GM12878 (cell line): ENCODE measurements around the gene ZNF791. TPM values are rescaled to one million over a fixed set of nuclear protein-coding genes. Genes with fewer than 3 reads are reported as not detected.

ENCODE experiments used
- ATAC-seq: fragments of 200-7000 bp; cut with Tn5 transposase; 3 replicates; pipeline ENCODE4 v1.9.1; 2020; ENCODE audit warnings: mild to moderate bottlenecking, moderate library complexity
- BruUV-seq: library from RNA; stranded (reverse); fragments of 400-500 nt; replicated peaks from 2 replicates; lab custom pipeline; 2021; lab: Mats Ljungman, UMichigan
- CTCF ChIA-PET: fragments of 300-600 bp; sonication (Branson Sonifier 250); formaldehyde crosslinking; extraction: SDS; loops from one replicate; lab custom pipeline; 2021; ENCODE audit warnings: inconsistent platforms; lab: Yijun Ruan, JAX
- POLR2A ChIA-PET: fragments of 350-600 bp; formaldehyde crosslinking; extraction: SDS; loops from one replicate; lab custom pipeline; 2021; ENCODE audit warnings: inconsistent platforms; lab: Charles Lee
- RAD21 ChIA-PET: fragments of 300-600 bp; sonication (Branson Sonifier 250); formaldehyde crosslinking; loops from one replicate; lab custom pipeline; 2023; ENCODE audit warnings: antibody characterized with exemption; ENCODE audit not compliant: unreplicated experiment; lab: Charles Lee
- SMC1A ChIA-PET: fragments of 300-600 bp; sonication (Branson Sonifier 250); formaldehyde crosslinking; loops from one replicate; lab custom pipeline; 2023; ENCODE audit not compliant: unreplicated experiment, uncharacterized antibody; lab: Charles Lee
- DNase-seq: peaks from one replicate; pipeline ENCODE4 v3.0.0-alpha.2; 2011; ENCODE audit warnings: low read depth, low spot score
- FAIRE-seq: peaks from 3 replicates; lab custom pipeline; 2011; peaks lifted over from hg19 to GRCh38; lab: Jason Lieb, UNC
- H2AFZ ChIP-seq: 2 replicates; pipeline ENCODE4 v1.6.0; 2011; ENCODE audit warnings: low read depth, low read length, control low read depth; ENCODE audit not compliant: control insufficient read depth
- H3K27ac ChIP-seq: 2 replicates; pipeline ENCODE4 v1.5.1; 2011; ENCODE audit warnings: control low read depth; ENCODE audit not compliant: control insufficient read depth, insufficient read depth
- H3K27me3 ChIP-seq, 2 experiments: replicated peaks in 1 of 2; 2 replicates each; pipeline versions ENCODE4 v1.6.0 to v1.6.1; 2011; ENCODE audit warnings: low read length in 1 of 2; ENCODE audit not compliant: control insufficient read depth in 2 of 2, insufficient read depth in 2 of 2
- H3K36me3 ChIP-seq, 2 experiments: 2 replicates each; pipeline ENCODE4 v1.5.1; 2011; ENCODE audit warnings: low read length in 1 of 2; ENCODE audit not compliant: control insufficient read depth in 2 of 2, insufficient read depth in 2 of 2
- H3K4me1 ChIP-seq: 2 replicates; pipeline ENCODE4 v1.6.1; 2011; ENCODE audit warnings: mild to moderate bottlenecking, low read length, moderate library complexity, mixed read lengths; ENCODE audit not compliant: control insufficient read depth, insufficient read depth
- H3K4me2 ChIP-seq: 2 replicates; pipeline ENCODE4 v1.6.0; 2011; ENCODE audit warnings: control low read depth; ENCODE audit not compliant: control insufficient read depth, insufficient read depth
- H3K4me3 ChIP-seq: fragments of 200-600 bp; sonication (generic); 2 replicates; pipeline ENCODE4 v1.5.1; 2016
- H3K79me2 ChIP-seq: 2 replicates; pipeline ENCODE4 v1.6.0; 2011; ENCODE audit warnings: low read length; ENCODE audit not compliant: control insufficient read depth, insufficient read depth
- H3K9ac ChIP-seq: 2 replicates; pipeline ENCODE4 v1.8.0; 2011; ENCODE audit warnings: low read length, control low read depth, mixed read lengths; ENCODE audit not compliant: control insufficient read depth, insufficient read depth
- H3K9me3 ChIP-seq: replicated peaks from 3 replicates; pipeline ENCODE4 v1.5.1; 2011; ENCODE audit warnings: mild to moderate bottlenecking, low read length; ENCODE audit not compliant: control insufficient read depth, insufficient read depth
- H4K20me1 ChIP-seq: 2 replicates; pipeline ENCODE4 v1.6.0; 2011; ENCODE audit not compliant: control insufficient read depth, insufficient read depth
- BMI1 ChIP-seq: fragments of 450-650 bp; IDR thresholded peaks from 2 replicates; pipeline ENCODE4 v1.6.1; 2016; ENCODE audit warnings: mild to moderate bottlenecking, moderate library complexity, borderline replicate concordance
- KAT2A ChIP-seq: conservative IDR thresholded peaks from 2 replicates; pipeline ENCODE4 v1.6.1; 2011; ENCODE audit warnings: low read depth, low read length; ENCODE audit not compliant: control insufficient read depth
- TCF3 ChIP-seq: IDR thresholded peaks from 2 replicates; pipeline ENCODE4 v1.6.1; 2012; ENCODE audit warnings: low read depth, mild to moderate bottlenecking, low read length, borderline replicate concordance; ENCODE audit not compliant: insufficient read depth
- ZNF622 ChIP-seq: fragments of 450-650 bp; IDR thresholded peaks from 2 replicates; pipeline ENCODE4 v1.6.1; 2017; ENCODE audit warnings: mild to moderate bottlenecking, inconsistent platforms
- WGBS: methylation state at CpG from one replicate; pipeline ENCODE4 v1.1.6; 2016; ENCODE audit warnings: low lambda C conversion rate; ENCODE audit not compliant: insufficient replicate concordance, insufficient coverage; ENCODE audit errors: missing lambda C conversion rate; 5-methylcytosine and 5-hydroxymethylcytosine counted together
- in situ Hi-C: fragments of 300-500 bp; cut with MboI; formaldehyde crosslinking; loops from 9 replicates; pipeline ENCODE4 v1.14.3; 2018; ENCODE audit warnings: mixed read lengths
- intact Hi-C: fragments of 100-400 bp; cut with micrococcal nuclease; formaldehyde crosslinking; loops from one replicate; pipeline ENCODE4 v1.14.2; 2022; ENCODE audit not compliant: unreplicated experiment
- polyA plus RNA-seq, 11 experiments: library from polyadenylated mRNA; depleted of rRNA in 4 of 11; unstranded in 6 of 11; stranded (reverse) in 5 of 11; fragments of >200 nt; fragmentation: Nextera tagmentation in 4 of 11; fragmentation: Illumina TruSeq in 1 of 11; extraction: Ambion mirVana in 4 of 11; extraction: Trizol in 1 of 11; gene quantifications; 1 replicate in 1 of 11; 2 replicates in 10 of 11; pipeline versions ENCODE4 v1.2.1 to v1.2.3, GENCODE V29; 2011 to 2016; ENCODE audit warnings: inconsistent platforms in 2 of 11, missing spikeins in 2 of 11, low read depth in 1 of 11
- total RNA-seq, 4 experiments: library from RNA; depleted of rRNA in 3 of 4; stranded (reverse); fragments of >200 nt in 3 of 4; fragmentation: Illumina TruSeq in 1 of 4; extraction: Trizol in 1 of 4; gene quantifications; 2 replicates each; pipeline versions ENCODE4 v1.2.1 to v1.2.3, GENCODE V29; 2013 to 2021
- TF ChIP-seq, protein P1 (sequence below): fragments of 450-650 bp; IDR thresholded peaks from 2 replicates; pipeline ENCODE4 v1.6.1; 2017; ENCODE audit warnings: mild to moderate bottlenecking
- TF ChIP-seq, protein P2 (sequence below): fragments of 450-650 bp; formaldehyde crosslinking; IDR thresholded peaks from 2 replicates; pipeline ENCODE4 v1.5.0; 2022; ENCODE audit warnings: mild to moderate bottlenecking, missing genetic modification characterization

Gene ZNF791
- total and polyA plus RNA-seq, 10 of the 15 experiments (the other 5 are each of a cell fraction or from before 2014, with no cell fraction given): 7.5 to 24.0 (median 11.8) TPM

DNA sequence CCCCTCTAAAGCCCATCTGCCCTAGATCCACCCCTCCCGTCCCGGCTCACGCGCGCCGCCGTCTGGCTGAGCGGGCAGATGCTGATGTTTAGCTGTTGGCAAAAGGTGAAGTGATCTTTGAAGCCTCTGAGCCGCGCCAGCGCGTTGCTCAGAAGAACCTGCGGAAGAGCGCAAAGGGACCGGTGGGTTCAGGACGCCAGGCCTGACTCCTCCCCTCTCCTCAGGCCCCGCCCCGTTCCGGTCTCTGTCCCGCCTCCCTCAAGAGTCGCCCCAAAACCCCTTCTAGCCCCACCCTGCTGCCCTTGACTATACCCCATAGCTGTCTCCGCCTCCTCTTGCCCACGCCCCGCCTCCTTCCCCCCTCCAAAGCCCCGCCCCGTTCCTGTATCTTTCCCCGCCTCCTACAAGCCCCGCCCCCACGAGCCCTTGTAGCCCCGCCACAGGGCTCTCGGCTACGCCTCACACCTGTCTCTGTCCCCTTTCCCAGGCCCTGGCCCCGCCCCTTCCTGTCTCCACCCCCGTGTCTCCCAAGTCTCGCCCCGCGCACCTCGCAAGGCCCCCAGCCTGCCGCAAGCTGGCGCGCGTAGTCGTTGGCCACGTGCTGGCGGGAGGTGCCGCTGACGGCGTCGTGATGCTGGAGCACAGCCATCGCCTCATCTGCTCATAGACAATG, 46.3 kb downstream of the ZNF791 start:
- ATAC-seq (peak; percentile 57), DNase-seq (no peak), FAIRE-seq (no peak)
- ChIA-PET CTCF (no interaction called here), POLR2A (no interaction called here), SMC1A (interaction anchor here (1.2 kb wide), 1 partner anchor 15 kb away, joined by 4 read pairs; no protein-coding TSS in a partner anchor), RAD21 (no interaction called here)
- no peak for TF ChIP-seq TCF3
- TF ChIP-seq, protein P1, sequence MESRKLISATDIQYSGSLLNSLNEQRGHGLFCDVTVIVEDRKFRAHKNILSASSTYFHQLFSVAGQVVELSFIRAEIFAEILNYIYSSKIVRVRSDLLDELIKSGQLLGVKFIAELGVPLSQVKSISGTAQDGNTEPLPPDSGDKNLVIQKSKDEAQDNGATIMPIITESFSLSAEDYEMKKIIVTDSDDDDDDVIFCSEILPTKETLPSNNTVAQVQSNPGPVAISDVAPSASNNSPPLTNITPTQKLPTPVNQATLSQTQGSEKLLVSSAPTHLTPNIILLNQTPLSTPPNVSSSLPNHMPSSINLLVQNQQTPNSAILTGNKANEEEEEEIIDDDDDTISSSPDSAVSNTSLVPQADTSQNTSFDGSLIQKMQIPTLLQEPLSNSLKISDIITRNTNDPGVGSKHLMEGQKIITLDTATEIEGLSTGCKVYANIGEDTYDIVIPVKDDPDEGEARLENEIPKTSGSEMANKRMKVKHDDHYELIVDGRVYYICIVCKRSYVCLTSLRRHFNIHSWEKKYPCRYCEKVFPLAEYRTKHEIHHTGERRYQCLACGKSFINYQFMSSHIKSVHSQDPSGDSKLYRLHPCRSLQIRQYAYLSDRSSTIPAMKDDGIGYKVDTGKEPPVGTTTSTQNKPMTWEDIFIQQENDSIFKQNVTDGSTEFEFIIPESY: 0 out of 2 replicates have a peak, but pooled peaks have one; percentile 23
- Histone ChIP-seq H2AFZ (no peak overlapping the region), H3K9me3 (no peaks in the 10 kb centered on the region; the same call in 2 of the 3 replicates), H3K36me3 (peaks cover 18 to 21% of the 10 kb centered on the region in 2 experiments; a peak in 3 of 4 replicates), H3K4me2 (no peak overlapping the region), H4K20me1 (no peaks in the 10 kb centered on the region), H3K4me3 (no peak overlapping the region), H3K4me1 (no peaks in the 10 kb centered on the region), H3K27ac (no peak overlapping the region), H3K9ac (no peak overlapping the region), H3K79me2 (no peaks in the 10 kb centered on the region), H3K27me3 (no peaks in the 10 kb centered on the region)
- BruUV-seq: no TSS peak
- in situ Hi-C loops (no loop called here), intact Hi-C loops (no loop called here)
- WGBS: 97% methylated on average over 28 of the region's 50 CpGs

DNA sequence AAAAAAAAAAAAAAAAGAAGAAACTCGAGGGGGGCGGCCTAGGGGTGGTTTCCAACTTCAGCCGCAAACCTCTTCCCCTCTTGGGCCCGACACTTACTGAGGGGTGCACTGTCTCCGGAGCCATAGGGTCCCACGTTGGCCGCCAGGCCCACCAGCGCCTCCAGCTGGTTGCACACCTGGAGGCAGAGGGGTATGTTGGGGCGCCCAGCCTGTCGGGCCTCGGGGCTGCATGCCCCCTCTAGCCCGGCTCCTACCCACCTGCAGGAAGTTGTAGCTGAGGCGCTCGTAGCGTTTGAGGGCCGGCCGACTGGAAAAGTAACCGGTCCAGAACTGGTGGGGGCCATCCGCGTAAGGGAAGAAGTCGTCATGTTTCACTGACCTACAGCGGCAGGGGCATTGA, 47.2 kb downstream of the ZNF791 start:
- Histone ChIP-seq H3K4me3 (no peak overlapping the region), H3K36me3 (peaks cover 19 to 20% of the 10 kb centered on the region in 2 experiments; a peak in 3 of 4 replicates), H3K27me3 (no peaks in the 10 kb centered on the region), H3K9ac (no peak overlapping the region), H3K4me2 (no peak overlapping the region), H4K20me1 (no peaks in the 10 kb centered on the region), H3K79me2 (no peaks in the 10 kb centered on the region), H3K9me3 (no peaks in the 10 kb centered on the region; the same call in 2 of the 3 replicates), H3K27ac (no peak overlapping the region), H3K4me1 (no peaks in the 10 kb centered on the region), H2AFZ (no peak overlapping the region)
- ATAC-seq (no peak), DNase-seq (no peak), FAIRE-seq (no peak)
- intact Hi-C loops (no loop called here), in situ Hi-C loops (no loop called here)
- RAD21 ChIA-PET: no interaction called here
- SMC1A ChIA-PET: no interaction called here
- no TSS peak for BruUV-seq
- POLR2A ChIA-PET: no interaction called here
- CTCF ChIA-PET: interaction anchor here (1.2 kb wide), 1 partner anchor 47 kb away, joined by 3 read pairs; the partner anchor contains the start of genes ZNF490 and ZNF791
- whole genome bisulfite sequencing: 91% methylated on average over 10 of the region's 22 CpGs
- TF ChIP-seq ZNF622 (no peak), BMI1 (no peak), KAT2A (no peak)
- TF ChIP-seq, protein P1: no peak
- TF ChIP-seq, protein P2, sequence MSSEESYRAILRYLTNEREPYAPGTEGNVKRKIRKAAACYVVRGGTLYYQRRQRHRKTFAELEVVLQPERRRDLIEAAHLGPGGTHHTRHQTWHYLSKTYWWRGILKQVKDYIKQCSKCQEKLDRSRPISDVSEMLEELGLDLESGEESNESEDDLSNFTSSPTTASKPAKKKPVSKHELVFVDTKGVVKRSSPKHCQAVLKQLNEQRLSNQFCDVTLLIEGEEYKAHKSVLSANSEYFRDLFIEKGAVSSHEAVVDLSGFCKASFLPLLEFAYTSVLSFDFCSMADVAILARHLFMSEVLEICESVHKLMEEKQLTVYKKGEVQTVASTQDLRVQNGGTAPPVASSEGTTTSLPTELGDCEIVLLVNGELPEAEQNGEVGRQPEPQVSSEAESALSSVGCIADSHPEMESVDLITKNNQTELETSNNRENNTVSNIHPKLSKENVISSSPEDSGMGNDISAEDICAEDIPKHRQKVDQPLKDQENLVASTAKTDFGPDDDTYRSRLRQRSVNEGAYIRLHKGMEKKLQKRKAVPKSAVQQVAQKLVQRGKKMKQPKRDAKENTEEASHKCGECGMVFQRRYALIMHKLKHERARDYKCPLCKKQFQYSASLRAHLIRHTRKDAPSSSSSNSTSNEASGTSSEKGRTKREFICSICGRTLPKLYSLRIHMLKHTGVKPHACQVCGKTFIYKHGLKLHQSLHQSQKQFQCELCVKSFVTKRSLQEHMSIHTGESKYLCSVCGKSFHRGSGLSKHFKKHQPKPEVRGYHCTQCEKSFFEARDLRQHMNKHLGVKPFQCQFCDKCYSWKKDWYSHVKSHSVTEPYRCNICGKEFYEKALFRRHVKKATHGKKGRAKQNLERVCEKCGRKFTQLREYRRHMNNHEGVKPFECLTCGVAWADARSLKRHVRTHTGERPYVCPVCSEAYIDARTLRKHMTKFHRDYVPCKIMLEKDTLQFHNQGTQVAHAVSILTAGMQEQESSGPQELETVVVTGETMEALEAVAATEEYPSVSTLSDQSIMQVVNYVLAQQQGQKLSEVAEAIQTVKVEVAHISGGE (CRISPR knock-in tag): no peak
